ENCODE data around the gene ALDOC.

- no peak for TF ChIP-seq CTCF (conservative IDR thresholded peaks at IDR 0.05 in 1 of 2, IDR thresholded peaks at IDR 0.05 in 1 of 2; ENCODE audit: extremely low read depth in 1 of 2, insufficient read depth in 1 of 2, low read depth in 1 of 2, low read length in 2 of 2)
- TF ChIP-seq EZH2 (IDR thresholded peaks at IDR 0.05; ENCODE audit: borderline replicate concordance, low read length): no peak
Observed at GRCh38 chr17:28584434-28584833, 7.7 kb upstream of the ALDOC start.

Measured in mammary epithelial cell (primary cell).